ENCODE results near the gene CLIC6.

Gene CLIC6

DNA sequence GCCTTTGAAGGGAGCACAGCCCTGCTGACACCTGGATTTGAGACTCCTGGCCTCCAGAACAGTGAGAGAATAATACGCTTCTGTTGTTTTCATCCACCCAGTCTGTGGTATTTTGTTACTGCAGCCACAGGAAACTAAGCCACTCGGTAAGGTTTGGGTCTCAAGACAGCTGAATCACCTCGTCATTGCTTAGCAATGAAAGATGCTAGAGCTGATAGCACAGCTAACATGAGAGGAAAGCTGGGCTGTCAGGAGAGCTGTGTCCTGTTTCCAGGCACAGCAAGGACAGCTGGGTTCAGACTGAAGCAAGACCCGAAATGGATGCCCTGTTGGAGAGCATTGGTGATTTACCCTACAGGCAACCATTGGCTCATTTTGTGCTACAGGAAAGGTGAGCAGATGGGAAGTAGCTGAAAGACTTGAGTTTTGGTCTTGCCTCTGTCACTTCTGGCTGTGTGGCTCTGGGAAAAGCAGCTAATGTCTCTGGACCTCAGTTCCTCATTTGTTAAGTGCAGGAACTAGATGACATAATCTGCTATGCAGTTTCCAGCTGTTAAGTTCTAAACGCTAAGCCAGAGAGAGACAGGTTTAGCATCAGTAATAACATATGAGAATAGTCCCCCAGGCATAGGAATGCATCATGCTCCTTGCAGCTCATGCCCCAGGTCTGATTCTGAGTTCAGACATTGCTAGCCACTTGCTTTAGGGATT lies 58.0 kb downstream of the CLIC6 start:
- DNase-seq (ENCODE audit: low read depth in 2 of 2): no peak

DNA sequence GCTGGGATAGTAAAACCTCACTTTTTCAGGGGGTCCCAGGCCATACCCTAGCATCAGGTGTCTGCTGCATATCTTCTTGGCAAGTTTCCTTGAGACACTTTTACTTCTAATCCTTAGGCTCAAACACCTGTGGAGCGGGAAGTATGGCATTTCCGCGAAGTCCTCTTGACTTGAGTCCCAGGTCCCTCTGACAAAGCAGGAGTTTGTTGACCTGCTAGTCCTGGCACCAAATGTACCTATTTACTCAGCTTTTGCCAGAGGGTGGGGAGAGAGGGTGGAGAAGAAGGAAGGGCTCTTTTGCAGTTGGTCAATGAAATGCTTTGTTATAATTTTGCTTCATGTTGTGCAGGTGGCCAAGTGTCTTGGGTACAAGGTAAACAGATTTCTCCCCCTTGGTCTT lies 59.7 kb downstream of the CLIC6 start:
- DNase-seq (ENCODE audit: low read depth in 2 of 2): no peak

GRCh38 chr21:34730194-34730593 lies 61.4 kb downstream of the CLIC6 start:
- no peak for DNase-seq (ENCODE audit: low read depth in 2 of 2)

GRCh38 chr21:34730756-34731445 lies 62.1 kb downstream of the CLIC6 start:
- DNase-seq (ENCODE audit: low read depth in 2 of 2): no peak

GRCh38 chr21:34732388-34732821 lies 63.6 kb downstream of the CLIC6 start:
- DNase-seq (ENCODE audit: low read depth in 2 of 2): no peak

DNA sequence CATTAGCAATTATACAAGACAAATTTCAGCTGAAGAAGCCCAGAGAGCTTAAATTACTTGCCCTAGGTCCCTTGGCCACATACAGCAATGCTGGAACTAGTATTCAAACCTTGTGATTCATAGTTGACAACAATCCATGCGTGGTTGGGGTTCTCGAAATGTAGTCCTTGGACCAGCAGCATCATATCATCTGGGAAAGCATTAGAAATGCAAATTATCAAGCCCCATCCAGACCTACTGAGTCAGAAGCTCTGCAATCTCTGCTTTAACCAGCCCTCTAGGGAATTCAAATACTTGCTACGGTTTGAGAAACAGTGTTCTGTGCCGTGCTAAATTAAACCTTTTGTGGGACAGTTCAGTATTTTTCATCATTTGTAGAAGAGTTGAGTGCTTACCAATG lies 65.1 kb downstream of the CLIC6 start:
- DNase-seq (ENCODE audit: low read depth in 2 of 2): no peak

GRCh38 chr21:34734696-34735095 lies 65.9 kb downstream of the CLIC6 start:
- DNase-seq (ENCODE audit: low read depth in 2 of 2): no peak

DNA sequence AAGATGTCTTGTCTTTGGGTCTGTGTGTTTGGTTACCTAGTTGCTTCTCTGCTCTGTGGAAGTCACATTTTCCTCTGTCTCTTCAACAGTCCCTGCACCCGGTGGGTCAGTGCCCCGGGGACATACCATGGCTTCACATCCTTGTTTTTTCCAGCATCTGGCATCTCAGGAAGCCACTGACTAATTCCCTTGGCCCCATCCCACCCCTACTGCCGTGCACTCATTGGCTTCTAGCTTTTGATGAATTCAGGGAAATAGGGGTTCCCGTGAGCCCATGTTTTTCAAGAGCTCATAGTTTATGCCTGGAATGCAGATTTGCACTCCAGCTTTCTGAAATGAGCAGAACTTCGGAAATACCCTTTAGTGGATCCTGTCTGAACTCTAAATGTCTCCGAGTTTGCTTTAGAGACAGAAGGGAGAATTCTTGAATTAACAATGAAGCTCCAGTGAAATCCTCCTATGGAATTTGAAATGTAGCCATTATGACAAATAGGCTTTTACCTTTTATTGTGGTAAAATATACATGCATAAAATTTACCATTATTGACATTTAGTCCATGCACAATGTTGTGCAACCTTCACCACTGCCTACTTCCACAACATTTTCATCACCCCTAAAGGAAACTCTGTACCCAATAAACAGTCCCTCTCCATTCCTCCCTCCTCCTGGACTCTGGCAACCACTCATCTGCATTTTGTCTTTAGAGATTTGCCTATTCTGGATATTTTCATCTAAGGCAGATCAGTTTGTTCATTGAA lies 67.5 kb downstream of the CLIC6 start:
- no peak for DNase-seq (ENCODE audit: low read depth in 2 of 2)

GRCh38 chr21:34737115-34737514 lies 68.3 kb downstream of the CLIC6 start:
- no peak for DNase-seq (ENCODE audit: low read depth in 2 of 2)

DNA sequence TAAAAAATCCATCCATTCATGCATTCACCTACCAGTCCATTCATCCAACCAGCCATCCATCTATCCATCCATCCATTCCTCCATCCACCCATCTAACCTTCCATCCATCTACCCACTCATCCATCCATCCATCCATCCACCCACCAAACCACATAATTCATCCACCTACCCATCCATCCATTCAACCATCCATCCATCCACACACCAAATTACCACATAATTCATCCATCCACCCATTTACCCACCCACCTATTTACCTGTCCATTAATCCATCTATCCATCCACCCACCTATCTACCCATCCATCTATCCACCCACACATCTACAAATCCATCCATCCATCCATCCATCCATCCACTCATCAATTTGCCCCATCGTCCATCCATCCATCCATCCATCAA lies 71.4 kb downstream of the CLIC6 start:
- DNase-seq (ENCODE audit: low read depth in 2 of 2): no peak

GRCh38 chr21:34743285-34743684 lies 74.5 kb downstream of the CLIC6 start:
- DNase-seq (ENCODE audit: low read depth in 2 of 2): no peak

GRCh38 chr21:34743831-34744230 lies 75.0 kb downstream of the CLIC6 start:
- DNase-seq (ENCODE audit: low read depth in 2 of 2): peak; percentile 9 to 13

DNA sequence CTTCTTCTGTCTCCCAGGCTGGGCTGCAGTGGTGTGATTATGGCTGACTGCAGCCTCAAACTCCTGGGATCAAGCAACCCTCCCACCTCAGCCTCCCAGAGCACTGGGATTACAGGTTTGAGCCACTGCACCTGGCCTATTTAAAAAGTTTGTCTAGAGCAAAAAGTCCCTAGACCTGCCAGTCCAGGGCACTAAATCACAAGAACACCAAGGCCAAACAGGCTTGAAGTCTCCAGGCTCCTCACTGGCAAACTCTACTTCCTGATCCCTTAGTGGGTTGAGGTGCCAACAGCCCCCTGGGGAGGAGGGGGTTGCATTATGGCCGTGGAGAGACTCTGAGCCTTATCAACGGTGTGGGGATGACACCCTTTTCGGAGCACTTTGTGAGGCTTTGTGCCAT lies 76.0 kb downstream of the CLIC6 start:
- DNase-seq (ENCODE audit: low read depth in 2 of 2): no peak

DNA sequence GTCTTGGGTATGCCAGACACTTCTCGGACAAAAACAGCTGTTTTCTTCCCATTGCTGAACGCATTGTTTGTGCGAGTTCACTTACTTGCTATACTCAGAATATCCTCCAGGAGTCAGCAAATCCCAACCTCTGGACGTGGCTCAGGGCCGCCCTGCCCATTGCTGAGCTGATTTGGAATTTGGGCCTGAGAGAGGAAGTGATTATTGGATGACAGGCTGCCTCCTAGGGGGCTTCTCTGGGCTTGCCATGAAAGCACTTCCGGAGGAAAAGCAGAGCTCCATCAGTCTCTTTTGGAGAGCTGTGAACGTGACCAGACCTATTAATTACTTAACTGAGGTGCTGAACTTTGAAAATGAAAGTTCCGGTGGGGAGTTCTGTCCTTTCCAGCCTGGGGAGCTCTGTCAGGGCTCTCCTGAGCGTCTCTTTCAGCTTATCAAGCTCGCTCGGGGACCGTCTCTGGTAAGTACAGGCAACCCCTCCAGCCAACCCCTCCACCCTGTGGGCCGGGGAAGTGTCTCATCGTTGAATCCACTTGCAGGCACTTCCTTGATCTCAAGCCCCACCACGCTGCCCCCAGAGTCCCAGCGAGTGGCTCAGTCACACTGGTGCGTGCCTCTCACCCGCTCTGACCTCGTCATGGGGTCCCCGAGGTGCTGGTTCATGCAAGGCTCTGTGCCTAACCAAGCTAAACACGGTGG lies 76.9 kb downstream of the CLIC6 start:
- DNase-seq (ENCODE audit: low read depth in 2 of 2): peak; percentile 71 to 75

DNA sequence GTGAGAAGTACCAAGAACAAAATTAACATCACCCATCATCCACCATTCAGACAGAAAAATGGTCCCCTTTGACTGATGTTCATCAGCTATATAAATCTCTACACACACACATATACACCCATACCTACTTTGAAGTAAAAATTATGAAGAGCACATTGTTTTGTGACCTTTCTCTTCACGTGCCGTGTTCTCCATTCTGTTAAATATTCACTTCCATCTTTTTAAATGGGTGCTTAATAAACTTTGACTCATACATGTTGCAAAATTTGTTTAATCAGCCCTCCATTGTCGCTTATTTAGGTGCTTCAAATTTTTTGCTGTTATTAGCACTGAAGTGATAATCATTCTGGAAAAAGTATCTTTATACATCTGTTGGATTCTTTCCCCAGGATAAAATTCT lies 80.1 kb downstream of the CLIC6 start:
- no peak for DNase-seq (ENCODE audit: low read depth in 2 of 2)

- DNase-seq (ENCODE audit: low read depth in 2 of 2): no peak
Measured at GRCh38 chr21:34754690-34755647, 86.2 kb downstream of the CLIC6 start.

DNA sequence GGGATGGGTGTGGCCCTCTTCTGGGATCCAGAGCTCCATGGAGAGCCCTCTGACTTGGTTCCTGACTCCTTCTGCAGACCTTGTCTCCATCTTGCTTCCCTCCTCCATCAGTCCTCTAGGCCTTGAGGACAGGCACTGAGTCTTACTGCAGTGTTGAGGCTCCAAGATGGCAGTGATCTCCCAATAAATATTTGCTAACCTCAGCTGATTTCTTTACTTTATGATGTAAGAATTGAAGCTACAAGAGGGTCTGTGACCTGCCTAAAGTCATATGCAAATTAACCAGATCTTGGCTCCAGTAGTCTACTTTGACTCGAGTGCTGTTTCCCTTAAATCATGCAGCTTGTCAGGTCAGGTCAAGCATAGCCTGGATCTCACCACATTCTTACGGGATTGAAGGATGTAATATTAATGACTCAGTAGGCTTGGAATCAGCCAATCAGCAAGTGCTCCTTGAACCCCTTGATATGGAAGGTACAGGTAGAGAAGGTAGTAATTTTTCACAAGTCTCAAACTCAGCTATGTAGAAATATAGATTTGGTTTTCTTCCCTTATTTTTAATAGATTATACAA lies 93.0 kb downstream of the CLIC6 start:
- DNase-seq (ENCODE audit: low read depth in 2 of 2): no peak

DNA sequence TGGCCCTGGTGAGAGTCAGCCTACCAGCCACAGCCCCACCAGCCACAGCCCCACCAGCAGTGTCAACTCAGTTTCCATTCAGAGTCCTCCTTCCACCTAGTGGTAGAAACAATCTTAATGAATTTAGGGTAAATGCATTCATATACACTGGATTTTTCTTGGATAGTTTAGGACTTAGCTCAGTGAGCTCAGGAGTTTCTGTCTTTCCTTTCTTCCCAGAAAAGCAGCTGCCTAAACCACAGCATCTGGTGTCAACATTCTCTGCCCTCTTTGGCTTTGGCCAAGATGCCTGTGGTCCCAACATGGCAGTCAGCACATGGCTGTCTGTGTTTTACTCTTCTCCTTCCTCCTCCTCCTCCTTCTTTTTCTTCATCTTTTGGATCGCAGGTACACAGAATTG lies 94.0 kb downstream of the CLIC6 start:
- peak in 1 of 2 experiments; percentile 5 for DNase-seq (ENCODE audit: low read depth in 2 of 2)

GRCh38 chr21:34764715-34765284 lies 96.0 kb downstream of the CLIC6 start:
- DNase-seq (ENCODE audit: low read depth in 2 of 2): no peak

DNA sequence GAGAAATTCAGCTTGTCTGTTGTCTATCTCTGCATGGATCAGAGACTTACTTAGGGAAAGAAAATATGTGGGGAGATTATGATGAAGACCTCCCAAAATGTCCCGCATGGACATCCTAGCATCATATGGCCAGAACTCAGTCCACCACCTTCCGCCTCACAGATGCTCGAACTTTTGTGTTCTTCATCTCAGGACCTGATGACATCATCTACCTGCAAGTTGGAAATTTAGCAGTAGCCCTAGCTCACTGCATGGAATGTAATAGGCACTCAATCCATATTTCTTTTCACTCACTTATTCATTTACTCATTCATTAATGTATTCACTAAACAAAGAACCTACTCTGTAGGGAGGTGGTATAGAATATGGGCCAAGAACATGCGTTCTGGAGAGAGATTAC lies 96.8 kb downstream of the CLIC6 start:
- DNase-seq (ENCODE audit: low read depth in 2 of 2): no peak

Data from fibroblast of skin of left biceps (primary cell).